ENCODE results near the gene GAGE2A.
"Not testable (repeated sequence)": the region's sequence is repeated elsewhere in the genome, so short reads cannot be mapped to it uniquely, and the experiment has no call there.

- not testable (repeated sequence) for TF ChIP-seq CTCF (IDR thresholded peaks at IDR 0.05; ENCODE audit: insufficient read depth, low read length); POLR2AphosphoS5 (IDR thresholded peaks at IDR 0.05; ENCODE audit: low read depth); REST (IDR thresholded peaks at IDR 0.05; ENCODE audit: insufficient replicate concordance, low read depth); SPI1 (IDR thresholded peaks at IDR 0.05; ENCODE audit: borderline replicate concordance, low read depth); GABPA (IDR thresholded peaks at IDR 0.05; ENCODE audit: low read depth)
Observed at GRCh38 chrX:49568728-49569127, 20.6 kb upstream of the GAGE2A start.

All from HL-60 (cell line).